Measurements from ENCODE around the gene GRAP2. TPM values are rescaled to one million over a fixed set of nuclear protein-coding genes. Genes with fewer than 3 reads are reported as not detected.

The GRAP2 gene
- total and polyA plus RNA-seq, 2 experiments from 2014 or later = 0.42 TPM; not detected in 1

- no peaks in the 10 kb centered on the region for H3K79me2 ChIP-seq (replicated peaks; ENCODE audit: insufficient read depth)
- H4K20me1 ChIP-seq (replicated peaks; ENCODE audit: insufficient read depth) = no peaks in the 10 kb centered on the region
- no peaks in the 10 kb centered on the region for H3K9me3 Mint-ChIP-seq
- H3F3A ChIP-seq (replicated peaks; ENCODE audit: low read depth) = peaks cover 5% of the 10 kb centered on the region; the same call in 1 of the 2 replicates
- peak overlapping the region; percentile 8; the same call in 1 of the 3 replicates for H3K4me3 Mint-ChIP-seq
- no peak overlapping the region for H3K4me3 ChIP-seq
- no peaks in the 10 kb centered on the region for H3K36me3 Mint-ChIP-seq (ENCODE audit: low read depth)
- H3K36me3 ChIP-seq (ENCODE audit: insufficient read depth) = no peaks in the 10 kb centered on the region
- peaks cover 61% of the 10 kb centered on the region for H3K4me1 Mint-ChIP-seq
- peak overlapping the region; percentile 21; the same call in 1 of the 2 replicates for H3K27ac ChIP-seq (ENCODE audit: low read depth)
- TF ChIP-seq EZH2 (IDR thresholded peaks at IDR 0.05; ENCODE audit: low read depth, unreplicated experiment) (no peak), POLR2AphosphoS5 (IDR thresholded peaks at IDR 0.05; ENCODE audit: low read depth) (no peak), CTCF (conservative IDR thresholded peaks at IDR 0.05; ENCODE audit: low read depth in 2 of 2) (peak in 1 of 2 experiments; percentile 14; a peak in 1 of 4 replicates), JUNB (IDR thresholded peaks at IDR 0.05; ENCODE audit: unreplicated experiment) (no peak), ZNF462 (CRISPR knock-in tag; IDR thresholded peaks at IDR 0.05) (no peak)
- no peaks in the 10 kb centered on the region for H3K9me2 ChIP-seq (ENCODE audit: insufficient read depth)
- peak; percentile 53 for DNase-seq (ENCODE audit: low spot score)
- H3K4me2 ChIP-seq = peak overlapping the region; percentile 56
- peaks cover 59% of the 10 kb centered on the region for H3K4me1 ChIP-seq (ENCODE audit: insufficient read depth)
- H2AFZ ChIP-seq = no peak overlapping the region
- peak; percentile 25 for ATAC-seq
- no peaks in the 10 kb centered on the region for H3K27me3 Mint-ChIP-seq (ENCODE audit: insufficient read depth, low read depth, poor library complexity)
- H3K27ac Mint-ChIP-seq = peak overlapping the region; percentile 66; the same call in 1 of the 2 replicates
- no peaks in the 10 kb centered on the region for H3K27me3 ChIP-seq (ENCODE audit: insufficient read depth)
Observed at GRCh38 chr22:39940757-39941305, 39.9 kb downstream of the GRAP2 start.
